SIG-M5 treated with dmso at 0.1 percent for 504 hours (cell line): ENCODE results near the gene RALGPS1.
A peak's percentile ranks its signal among the peaks of the same experiment; 100 is the strongest.

ENCODE experiments used
- DNase-seq: peaks from one replicate; lab custom pipeline; 2025; ENCODE audit not compliant: unreplicated experiment; lab: John Stamatoyannopoulos, UW

Gene RALGPS1

GRCh38 chr9:126955811-126956210 is 41.2 kb downstream of the RALGPS1 start:
- DNase-seq = no peak

GRCh38 chr9:126956917-126957686 is 42.5 kb downstream of the RALGPS1 start:
- DNase-seq = no peak

- DNase-seq = no peak
Measured at GRCh38 chr9:126957687-126958053, 43.1 kb downstream of the RALGPS1 start.

GRCh38 chr9:126959336-126959735 is 44.8 kb downstream of the RALGPS1 start:
- DNase-seq = no peak

GRCh38 chr9:126959917-126960316 is 45.3 kb downstream of the RALGPS1 start:
- no peak for DNase-seq

GRCh38 chr9:126962336-126962735 is 47.8 kb downstream of the RALGPS1 start:
- DNase-seq = no peak

GRCh38 chr9:126965077-126965476 is 50.5 kb downstream of the RALGPS1 start:
- DNase-seq = no peak

GRCh38 chr9:126965541-126966428 is 51.2 kb downstream of the RALGPS1 start:
- DNase-seq = peak; percentile 48

GRCh38 chr9:126971261-126971660 is 56.7 kb downstream of the RALGPS1 start:
- DNase-seq = no peak

GRCh38 chr9:126973651-126974529 is 59.3 kb downstream of the RALGPS1 start:
- no peak for DNase-seq

GRCh38 chr9:126974594-126974993 is 60.0 kb downstream of the RALGPS1 start:
- DNase-seq = no peak

GRCh38 chr9:126975327-126976220 is 61.0 kb downstream of the RALGPS1 start:
- no peak for DNase-seq

- no peak for DNase-seq
Measured at GRCh38 chr9:126979461-126979860, 64.9 kb downstream of the RALGPS1 start.

- DNase-seq = no peak
Measured at GRCh38 chr9:126980231-126980630, 65.6 kb downstream of the RALGPS1 start.

- DNase-seq = no peak
Measured at GRCh38 chr9:126981218-126981617, 66.6 kb downstream of the RALGPS1 start.

- DNase-seq = no peak
Measured at GRCh38 chr9:126982215-126983002, 67.8 kb downstream of the RALGPS1 start.

- no peak for DNase-seq
Measured at GRCh38 chr9:126983767-126984166, 69.2 kb downstream of the RALGPS1 start.

GRCh38 chr9:126984969-126985368 is 70.4 kb downstream of the RALGPS1 start:
- DNase-seq = no peak

- peak; percentile 94 for DNase-seq
Measured at GRCh38 chr9:126985870-126986498, 71.4 kb downstream of the RALGPS1 start.
